ENCODE measurements around the gene C17orf107.

- TF ChIP-seq CTCF (IDR thresholded peaks at IDR 0.05) (no peak), POLR2A (IDR thresholded peaks at IDR 0.05) (no peak)
Measured at GRCh38 chr17:4856937-4857314, 42.4 kb upstream of the C17orf107 start.
